Heart left ventricle (tissue), 16 donors: ENCODE data around the gene BUB1B. TPM values are rescaled to one million over a fixed set of nuclear protein-coding genes. Genes with fewer than 3 reads are reported as not detected.

ENCODE experiments used
- ATAC-seq, 4 donors: fragments of 200-7000 bp; cut with Tn5 transposase; one replicate each; pipeline ENCODE4 v1.9.1; 2020 to 2022; ENCODE audit warnings: moderate library complexity in 4 of 4, mild to moderate bottlenecking in 3 of 4, moderate number of reproducible peaks in 1 of 4
- DNase-seq, 5 donors: peaks; one replicate each; pipeline ENCODE4 v3.0.0-alpha.2; 2020
- H3K27ac ChIP-seq, 12 donors: fragments of 200-600 bp; sonication (generic) in 4 of 12; one replicate each; pipeline versions ENCODE4 v1.5.0 to v1.8.0; 2016 to 2022; ENCODE audit warnings: mild to moderate bottlenecking in 2 of 12
- H3K27me3 ChIP-seq, 9 donors: fragments of 200-600 bp; sonication (generic) in 2 of 9; one replicate each; pipeline versions ENCODE4 v1.5.1 to v1.8.0; 2016 to 2022; ENCODE audit warnings: mild to moderate bottlenecking in 3 of 9
- H3K36me3 ChIP-seq, 9 donors: fragments of 200-600 bp; sonication (generic) in 2 of 9; one replicate each; pipeline versions ENCODE4 v1.5.0 to v1.8.0; 2018 to 2022; ENCODE audit warnings: mild to moderate bottlenecking in 2 of 9
- H3K4me1 ChIP-seq, 12 donors: fragments of 200-600 bp; sonication (generic) in 4 of 12; one replicate each; pipeline versions ENCODE4 v1.5.0 to v1.8.0; 2016 to 2022; ENCODE audit warnings: mild to moderate bottlenecking in 3 of 12
- H3K4me3 ChIP-seq, 12 donors: fragments of 200-600 bp; sonication (generic) in 4 of 12; one replicate each; pipeline versions ENCODE4 v1.5.0 to v1.8.0; 2017 to 2022; ENCODE audit warnings: mild to moderate bottlenecking in 9 of 12, moderate library complexity in 4 of 12
- H3K9me3 ChIP-seq, 12 donors: fragments of 200-600 bp; sonication (generic) in 4 of 12; one replicate each; pipeline versions ENCODE4 v1.5.0 to v1.8.0; 2016 to 2022; ENCODE audit warnings: mild to moderate bottlenecking in 1 of 12
- CTCF ChIP-seq, 12 donors: fragments of 200-600 bp; sonication (generic) in 4 of 12; IDR thresholded peaks; one replicate each; pipeline versions ENCODE4 v1.5.0 to v1.8.0; 2018 to 2022; ENCODE audit warnings: antibody characterized with exemption in 12 of 12, mild to moderate bottlenecking in 5 of 12
- POLR2A ChIP-seq, 2 donors: fragments of 450-650 bp; IDR thresholded peaks; one replicate each; pipeline ENCODE4 v1.6.1; 2017; ENCODE audit warnings: antibody characterized with exemption in 2 of 2, mild to moderate bottlenecking in 2 of 2, moderate library complexity in 2 of 2
- WGBS, 4 donors: extraction: QIAGEN DNeasy Blood & Tissue Kit in 2 of 4; methylation state at CpG; one replicate each; pipeline versions ENCODE4 v1.1.5 to v1.1.7; 2013 to 2018; 5-methylcytosine and 5-hydroxymethylcytosine counted together
- intact Hi-C, 10 donors: fragments of 100-400 bp; cut with DNase I; formaldehyde crosslinking; loops; one replicate each; pipeline versions ENCODE4 v1.11.1 to v1.14.2; 2022
- polyA plus RNA-seq, 2 donors: library from polyadenylated mRNA; stranded (reverse); fragments of 200-250 nt; gene quantifications; one replicate each; pipeline ENCODE4 v1.2.3, GENCODE V29; 2013
- total RNA-seq, 9 donors: library from RNA; depleted of rRNA in 2 of 9; stranded (reverse); fragments of >200 nt in 2 of 9; fragmentation: NEBNext Ultra II Directional in 3 of 9; extraction: Animal tissue kit (Norgen Biotek cat#: 25700) in 3 of 9; gene quantifications; one replicate each; pipeline versions ENCODE4 v1.1.0 to v1.2.4, GENCODE V29; 2016 to 2023
- donor health status: ischemic (EF 13 %, LVEDD 7.1; RV severe dilation, severe dysfunction).
- donor health status: healthy with polysubstance abuse.
- donor health status: DM: no; HTN: yes; CAD: no.
- donor health status: DM: no; HTN: no; CAD: no.
- donor health status: ischemic (EF 25% LVEDD 6.9; RV normal size, moderate dysfunction).
- donor health status: ischemic (EF 25% LVEDD 5.7; RV mildly dilated, moderate dysfunction).
- donor health status: healthy.
- donor health status: DM: yes; HTN: yes; CAD: no.
- donor health status: ischemic (EF 35%, LVEDD 5.7; RV mildly dilated, moderate dysfunction).
- donor health status: nonischemic (EF 11% LVEDD 7.7; RV severe dilation, severe dysfunction).
- donor health status: DM: yes; HTN: yes; CAD: no.
- donor health status: PGD.
- donor health status: ischemic (EF 29% LVEDD 5.4; RV normal size, mild dysfunction).
- donor health status: nonischemic (EF 23%, LVEDD 6.1; RV moderate dilation, normal function).

Gene BUB1B
- total and polyA plus RNA-seq, 11 donors: 0.11 to 6.4 (median 0.76) TPM; not detected in 1

GRCh38 chr15:40247406-40247971 lies 86.6 kb downstream of the BUB1B start:
- peaks cover 0 to 9% (median 0%) of the 10 kb centered on the region in 9 donors for H3K27me3 ChIP-seq
- no peaks in the 10 kb centered on the region for H3K9me3 ChIP-seq
- H3K4me1 ChIP-seq: peaks cover 0 to 23% (median 6%) of the 10 kb centered on the region in 12 donors
- no peak overlapping the region for H3K4me3 ChIP-seq
- WGBS, 4 donors: 83 to 90% (median 88%) methylated on average over 10 to 12 of the region's 12 CpGs
- no peak for TF ChIP-seq CTCF (IDR thresholded peaks at IDR 0.05)
- TF ChIP-seq POLR2A (IDR thresholded peaks at IDR 0.05): no peak
- no peak for DNase-seq
- H3K36me3 ChIP-seq: no peaks in the 10 kb centered on the region
- intact Hi-C loops: no loop called here
- no peak overlapping the region for H3K27ac ChIP-seq
- no peak for ATAC-seq

- no peak overlapping the region for H3K27ac ChIP-seq
- TF ChIP-seq POLR2A (IDR thresholded peaks at IDR 0.05) (no peak), CTCF (IDR thresholded peaks at IDR 0.05) (no peak)
- DNase-seq: no peak
- no peaks in the 10 kb centered on the region for H3K9me3 ChIP-seq
- intact Hi-C loops: no loop called here
- H3K27me3 ChIP-seq: peaks cover 0 to 16% (median 0%) of the 10 kb centered on the region in 9 donors
- no peak for ATAC-seq
- no peak overlapping the region for H3K4me3 ChIP-seq
- H3K4me1 ChIP-seq: peaks cover 0 to 30% (median 13%) of the 10 kb centered on the region in 12 donors
- 86 to 90% (median 88%) methylated on average over 13 to 17 of the region's 17 CpGs for WGBS, 4 donors
- H3K36me3 ChIP-seq: no peaks in the 10 kb centered on the region
Observed at GRCh38 chr15:40248006-40248783, 87.3 kb downstream of the BUB1B start.

- no peaks in the 10 kb centered on the region for H3K36me3 ChIP-seq
- ATAC-seq (peak in 1 of 4 donors; percentile 3), DNase-seq (peak in 1 of 5 donors; percentile 14)
- H3K27me3 ChIP-seq: peaks cover 0 to 29% (median 3%) of the 10 kb centered on the region in 9 donors
- intact Hi-C loops: no loop called here
- H3K27ac ChIP-seq: no peak overlapping the region
- no peak for TF ChIP-seq POLR2A (IDR thresholded peaks at IDR 0.05)
- TF ChIP-seq CTCF (IDR thresholded peaks at IDR 0.05): no peak
- peaks cover 0 to 36% (median 17%) of the 10 kb centered on the region in 12 donors for H3K4me1 ChIP-seq
- H3K4me3 ChIP-seq: no peak overlapping the region
- WGBS, 4 donors: 41 to 58% (median 46%) methylated on average over 10 to 11 of the region's 11 CpGs
- no peaks in the 10 kb centered on the region for H3K9me3 ChIP-seq
Observed at GRCh38 chr15:40249477-40250303, 88.8 kb downstream of the BUB1B start.

- H3K27ac ChIP-seq: no peak overlapping the region
- 88 to 95% (median 93%) methylated on average over 8 of the region's 8 CpGs for WGBS, 4 donors
- DNase-seq: no peak
- H3K9me3 ChIP-seq: no peaks in the 10 kb centered on the region
- TF ChIP-seq POLR2A (IDR thresholded peaks at IDR 0.05) (no peak), CTCF (IDR thresholded peaks at IDR 0.05) (no peak)
- no peak for ATAC-seq
- peaks cover 0 to 32% (median 3%) of the 10 kb centered on the region in 9 donors for H3K27me3 ChIP-seq
- intact Hi-C loops: no loop called here
- H3K4me3 ChIP-seq: no peak overlapping the region
- no peaks in the 10 kb centered on the region for H3K36me3 ChIP-seq
- peaks cover 0 to 36% (median 17%) of the 10 kb centered on the region in 12 donors for H3K4me1 ChIP-seq
Observed at GRCh38 chr15:40250304-40250656, 89.4 kb downstream of the BUB1B start.
